ENCODE results near the gene NLRP9. TPM values are rescaled to one million over a fixed set of nuclear protein-coding genes. Genes with fewer than 3 reads are reported as not detected.

The NLRP9 gene
- total and polyA plus RNA-seq, 2 of the 8 experiments (the other 6 are each of a cell fraction or from before 2014, with no cell fraction given): not detected

GRCh38 chr19:55781112-55781511 lies 42.9 kb upstream of the NLRP9 start:
- ChIA-PET POLR2A (ENCODE audit: partially characterized antibody) (no interaction called here), CTCF (ENCODE audit: partially characterized antibody) (no interaction called here)
- Histone ChIP-seq H3K4ac (replicated peaks; ENCODE audit: insufficient read length, low read depth, low read length) (no peak overlapping the region), H3K23me2 (ENCODE audit: low read depth, low read length) (no peaks in the 10 kb centered on the region), H4K91ac (replicated peaks; ENCODE audit: insufficient read length, low read length) (no peak overlapping the region), H2BK20ac (ENCODE audit: low read length) (no peak overlapping the region), H3K4me1 (replicated peaks in 1 of 4; ENCODE audit: control insufficient read depth in 3 of 4, insufficient read depth in 4 of 4, low read length in 3 of 4) (no peaks in the 10 kb centered on the region), H3K27ac (ENCODE audit: low read depth, low read length) (no peak overlapping the region), H3K79me1 (ENCODE audit: low read depth, low read length) (no peaks in the 10 kb centered on the region), H2BK15ac (ENCODE audit: low read length) (no peak overlapping the region), H3K4me3 (ENCODE audit: extremely low read depth in 1 of 4, insufficient read depth in 2 of 4, low read depth in 3 of 4, low read length in 4 of 4) (no peak overlapping the region), H3K14ac (ENCODE audit: insufficient read length) (no peak overlapping the region), H2BK120ac (replicated peaks; ENCODE audit: low read depth, low read length) (no peak overlapping the region), H3K9me3 (ENCODE audit: insufficient read depth in 2 of 2, low read depth in 1 of 2, low read length in 1 of 2) (peaks cover 57 to 74% of the 10 kb centered on the region in 2 experiments), H3K36me3 (ENCODE audit: control insufficient read depth in 2 of 4, insufficient read depth in 4 of 4, low read length in 3 of 4) (no peaks in the 10 kb centered on the region), H2BK12ac (ENCODE audit: low read depth, low read length) (no peak overlapping the region), H3K56ac (replicated peaks; ENCODE audit: insufficient read length, low read depth, low read length) (no peak overlapping the region), H4K20me1 (replicated peaks in 1 of 2; ENCODE audit: control insufficient read depth in 1 of 2, insufficient read depth in 2 of 2, low read length in 2 of 2) (no peaks in the 10 kb centered on the region), H4K5ac (ENCODE audit: insufficient read length, low read depth, low read length) (no peak overlapping the region), H3K18ac (ENCODE audit: extremely low read depth, low read length) (no peak overlapping the region), H3K27me3 (replicated peaks in 1 of 4; ENCODE audit: control insufficient read depth in 3 of 4, extremely low read depth in 1 of 4, insufficient read depth in 3 of 4, low read length in 3 of 4) (no peaks in the 10 kb centered on the region), H2AFZ (ENCODE audit: low read length) (no peak overlapping the region), H3K79me2 (ENCODE audit: control insufficient read depth in 1 of 2, insufficient read depth in 2 of 2, low read length in 2 of 2) (no peaks in the 10 kb centered on the region), H3K4me2 (ENCODE audit: insufficient read depth in 1 of 2, low read depth in 2 of 2, low read length in 2 of 2) (no peak overlapping the region), H4K8ac (ENCODE audit: extremely low read depth, insufficient read depth, low read length) (no peak overlapping the region), H2BK5ac (ENCODE audit: low read depth, low read length) (no peak overlapping the region), H3K9ac (replicated peaks in 1 of 4; ENCODE audit: extremely low read depth in 1 of 4, low read depth in 3 of 4, low read length in 3 of 4) (no peak overlapping the region), H3K23ac (ENCODE audit: insufficient read length) (no peak overlapping the region), H2AK5ac (ENCODE audit: low read depth, low read length) (no peak overlapping the region)
- 74% methylated on average over 4 of the region's 5 CpGs; no CpG with 5 or more reads in 1 of the 2 experiments for WGBS, 2 experiments (ENCODE audit: extremely low coverage in 1 of 2, insufficient coverage in 1 of 2, insufficient read length in 1 of 2, insufficient replicate concordance in 2 of 2, low coverage in 1 of 2, low lambda C conversion rate in 2 of 2, missing lambda C conversion rate in 1 of 2)
- TF ChIP-seq, protein P1, sequence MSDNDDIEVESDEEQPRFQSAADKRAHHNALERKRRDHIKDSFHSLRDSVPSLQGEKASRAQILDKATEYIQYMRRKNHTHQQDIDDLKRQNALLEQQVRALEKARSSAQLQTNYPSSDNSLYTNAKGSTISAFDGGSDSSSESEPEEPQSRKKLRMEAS (IDR thresholded peaks at IDR 0.05): no peak
- TF ChIP-seq SIRT6 (IDR thresholded peaks at IDR 0.05; ENCODE audit: low read length) (no peak), POLR2AphosphoS5 (IDR thresholded peaks at IDR 0.05; ENCODE audit: low read depth, low read length) (no peak), NANOG (IDR thresholded peaks at IDR 0.05; ENCODE audit: insufficient read depth, low read depth, low read length, poor library complexity, severe bottlenecking) (no peak), SP1 (IDR thresholded peaks at IDR 0.05; ENCODE audit: low read depth, low read length) (no peak), JUN (IDR thresholded peaks at IDR 0.05; ENCODE audit: low read depth, low read length) (no peak), BCL11A (IDR thresholded peaks at IDR 0.05; ENCODE audit: low read depth in 2 of 2, low read length in 2 of 2) (no peak), HDAC6 (IDR thresholded peaks at IDR 0.05; ENCODE audit: low read depth, low read length) (no peak), MAFK (IDR thresholded peaks at IDR 0.05; ENCODE audit: low read depth, low read length) (no peak), CHD1 (IDR thresholded peaks at IDR 0.05; ENCODE audit: low read depth, low read length) (no peak), RAD21 (IDR thresholded peaks at IDR 0.05 in 1 of 2, conservative IDR thresholded peaks at IDR 0.05 in 1 of 2; ENCODE audit: low read depth in 2 of 2, low read length in 2 of 2) (no peak), CREB1 (IDR thresholded peaks at IDR 0.05) (no peak), HDAC2 (IDR thresholded peaks at IDR 0.05; ENCODE audit: borderline replicate concordance in 1 of 2, low read depth in 2 of 2, low read length in 2 of 2) (no peak), SP2 (IDR thresholded peaks at IDR 0.05; ENCODE audit: low read length) (no peak)
- no peak for FAIRE-seq
- no peak for DNase-seq (ENCODE audit: low read depth in 1 of 2, low spot score in 2 of 2)

Data from H1 (cell line).